Measurements from ENCODE around the gene PANK1. TPM values are rescaled to one million over a fixed set of nuclear protein-coding genes. Genes with fewer than 3 reads are reported as not detected.
"Not testable (repeated sequence)": the region's sequence is repeated elsewhere in the genome, so short reads cannot be mapped to it uniquely, and the experiment has no call there.

PANK1 gene
- total RNA-seq, 2 experiments from 2014 or later = 12.1 to 16.1 TPM

GRCh38 chr10:89621438-89621837 is 23.6 kb downstream of the PANK1 start:
- Histone ChIP-seq H4K20me1 (ENCODE audit: insufficient read depth, low read length) (no peaks in the 10 kb centered on the region), H3K4me1 (ENCODE audit: insufficient read depth, low read length, poor library complexity, severe bottlenecking) (no peaks in the 10 kb centered on the region), H3K4me3 (ENCODE audit: low read depth, low read length, poor library complexity, severe bottlenecking) (no peak overlapping the region), H3K9me2 (ENCODE audit: insufficient read depth, low read length) (no peaks in the 10 kb centered on the region), H2AFZ (ENCODE audit: low read length) (no peak overlapping the region), H3K4me2 (ENCODE audit: low read length) (no peak overlapping the region), H3K79me2 (ENCODE audit: insufficient read depth, low read depth, low read length) (no peaks in the 10 kb centered on the region), H3K27ac (ENCODE audit: low read depth, low read length, poor library complexity, severe bottlenecking) (no peak overlapping the region), H3K36me3 (ENCODE audit: insufficient read depth, low read length) (no peaks in the 10 kb centered on the region), H3K9me3 (ENCODE audit: low read length) (peaks cover 12% of the 10 kb centered on the region; the same call in 1 of the 2 replicates)
- intact Hi-C loops (cut with micrococcal nuclease; ENCODE audit: unreplicated experiment) = no loop called here
- ChIA-PET POLR2A (no interaction called here), CTCF (ENCODE audit: unreplicated experiment) (no interaction called here)
- no peak for TF ChIP-seq EZH2phosphoT487 (IDR thresholded peaks at IDR 0.05; ENCODE audit: borderline replicate concordance, low read depth, low read length)
- TF ChIP-seq CTCF (conservative IDR thresholded peaks at IDR 0.05; ENCODE audit: low read length) = no peak
- DNase-seq (ENCODE audit: low spot score) = no peak
- no TSS peak for BruUV-seq (replicated peaks)

- H3K4me1 ChIP-seq (ENCODE audit: insufficient read depth, low read length, poor library complexity, severe bottlenecking); H2AFZ ChIP-seq (ENCODE audit: low read length); intact Hi-C loops (cut with micrococcal nuclease; ENCODE audit: unreplicated experiment); H3K4me3 ChIP-seq (ENCODE audit: low read depth, low read length, poor library complexity, severe bottlenecking); H3K9me2 ChIP-seq (ENCODE audit: insufficient read depth, low read length); H3K79me2 ChIP-seq (ENCODE audit: insufficient read depth, low read depth, low read length); H3K4me2 ChIP-seq (ENCODE audit: low read length); H3K36me3 ChIP-seq (ENCODE audit: insufficient read depth, low read length); DNase-seq (ENCODE audit: low spot score); BruUV-seq (replicated peaks); POLR2A ChIA-PET; H4K20me1 ChIP-seq (ENCODE audit: insufficient read depth, low read length); H3K27ac ChIP-seq (ENCODE audit: low read depth, low read length, poor library complexity, severe bottlenecking); CTCF ChIA-PET (ENCODE audit: unreplicated experiment): not testable (repeated sequence)
- H3K9me3 ChIP-seq (ENCODE audit: low read length) = peaks cover 12% of the 10 kb centered on the region; the same call in 1 of the 2 replicates
Observed at GRCh38 chr10:89620296-89620695, 24.7 kb downstream of the PANK1 start.

GRCh38 chr10:89615824-89616223 is 29.2 kb downstream of the PANK1 start:
- no peak for TF ChIP-seq EZH2phosphoT487 (IDR thresholded peaks at IDR 0.05; ENCODE audit: borderline replicate concordance, low read depth, low read length)
- no peak for TF ChIP-seq CTCF (conservative IDR thresholded peaks at IDR 0.05; ENCODE audit: low read length)
- no peaks in the 10 kb centered on the region for H4K20me1 ChIP-seq (ENCODE audit: insufficient read depth, low read length)
- no peaks in the 10 kb centered on the region for H3K9me2 ChIP-seq (ENCODE audit: insufficient read depth, low read length)
- H2AFZ ChIP-seq (ENCODE audit: low read length) = no peak overlapping the region
- 0 out of 2 replicates have a peak, but pooled peaks cover 10% of the 10 kb centered on the region for H3K9me3 ChIP-seq (ENCODE audit: low read length)
- no TSS peak for BruUV-seq (replicated peaks)
- no peak overlapping the region for H3K4me2 ChIP-seq (ENCODE audit: low read length)
- no peak for DNase-seq (ENCODE audit: low spot score)
- ChIA-PET POLR2A (interaction anchor here (1.0 to 2.0 kb wide), 2 partner anchors 10 to 41 kb away, joined by 3 to 6 read pairs; no protein-coding TSS in a partner anchor), CTCF (ENCODE audit: unreplicated experiment) (no interaction called here)
- no peaks in the 10 kb centered on the region for H3K4me1 ChIP-seq (ENCODE audit: insufficient read depth, low read length, poor library complexity, severe bottlenecking)
- no peaks in the 10 kb centered on the region for H3K79me2 ChIP-seq (ENCODE audit: insufficient read depth, low read depth, low read length)
- H3K27ac ChIP-seq (ENCODE audit: low read depth, low read length, poor library complexity, severe bottlenecking) = no peak overlapping the region
- H3K4me3 ChIP-seq (ENCODE audit: low read depth, low read length, poor library complexity, severe bottlenecking) = no peak overlapping the region
- intact Hi-C loops (cut with micrococcal nuclease; ENCODE audit: unreplicated experiment) = no loop called here
- peaks cover 8% of the 10 kb centered on the region for H3K36me3 ChIP-seq (ENCODE audit: insufficient read depth, low read length)
